Hepatocyte (in vitro differentiated cells): Measurements from ENCODE around the gene NFIA.

Source experiments
- CTCF ChIP-seq: fragments of 200-600 bp; sonication (generic); IDR thresholded peaks from 2 replicates; pipeline ENCODE4 v1.5.1; 2016; ENCODE audit warnings: antibody characterized with exemption, mild to moderate bottlenecking; ENCODE audit not compliant: poor library complexity
- EZH2 ChIP-seq: fragments of 200-600 bp; sonication (generic); IDR thresholded peaks from 2 replicates; pipeline ENCODE4 v1.6.1; 2016; ENCODE audit warnings: antibody characterized with exemption, mild to moderate bottlenecking, borderline replicate concordance

DNA sequence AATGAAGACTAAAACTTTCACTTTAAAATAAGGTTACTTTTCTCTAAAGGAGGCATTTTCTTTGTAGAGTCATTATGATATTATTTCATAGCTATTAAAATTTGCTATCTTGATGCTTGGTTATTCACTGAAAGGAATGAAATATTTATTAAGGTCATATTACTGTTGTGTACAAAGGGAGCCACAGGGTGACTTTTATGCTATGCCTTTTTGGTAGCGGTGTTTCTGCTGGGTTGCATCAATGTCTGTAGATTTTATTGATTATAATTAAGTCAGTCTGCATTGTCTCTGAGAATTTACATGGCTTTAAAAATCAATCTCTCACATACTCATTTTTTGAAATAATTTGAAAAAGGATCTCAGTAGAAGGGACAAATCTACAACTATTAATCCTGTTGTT, 84.9 kb downstream of the NFIA start:
- no peak for TF ChIP-seq EZH2
- no peak for TF ChIP-seq CTCF
